ENCODE measurements around the gene SMIM41. TPM values are rescaled to one million over a fixed set of nuclear protein-coding genes. Genes with fewer than 3 reads are reported as not detected.

Gene SMIM41
- total RNA-seq, 4 donors from 2014 or later = 1.4 to 6.6 TPM; not detected in 2

DNA sequence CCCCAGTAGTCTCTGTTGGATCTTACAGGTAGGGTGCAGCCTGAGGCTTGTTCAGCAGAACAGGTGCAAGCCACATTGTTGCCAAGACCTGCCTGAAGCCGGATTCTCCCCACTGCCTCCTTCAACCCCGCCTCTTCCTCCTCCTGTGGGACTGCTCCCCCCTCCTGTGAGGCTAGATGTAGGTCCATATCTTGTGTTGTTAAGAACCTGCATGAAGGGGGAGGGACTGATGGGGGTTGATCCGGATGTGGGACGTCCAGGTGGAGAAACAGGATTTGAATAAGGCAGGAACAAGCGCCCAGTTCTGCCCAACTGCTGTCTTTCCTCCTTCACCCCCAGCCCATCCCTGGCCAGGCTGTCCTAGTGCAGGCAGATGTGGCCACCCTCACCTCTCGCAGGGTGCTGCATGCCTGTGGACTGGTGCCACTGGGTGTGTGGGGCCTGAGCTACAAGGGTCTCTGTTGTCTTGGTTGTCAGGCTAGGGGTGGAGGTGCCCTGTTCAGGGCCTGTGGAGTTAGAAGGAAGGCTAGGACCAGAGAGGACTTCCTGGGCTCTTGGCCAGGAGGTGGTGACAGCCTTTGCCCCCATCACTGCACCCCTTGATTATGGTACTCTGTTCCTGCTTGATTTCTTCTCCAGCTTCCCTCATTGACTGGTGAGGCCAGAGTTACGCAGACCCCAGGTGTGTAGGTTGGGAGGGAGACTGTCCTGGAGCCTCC is 26.9 kb upstream of the SMIM41 start:
- peak; percentile 16 to 46 for TF ChIP-seq POLR2A (IDR thresholded peaks at IDR 0.05)
- TF ChIP-seq, protein P1, sequence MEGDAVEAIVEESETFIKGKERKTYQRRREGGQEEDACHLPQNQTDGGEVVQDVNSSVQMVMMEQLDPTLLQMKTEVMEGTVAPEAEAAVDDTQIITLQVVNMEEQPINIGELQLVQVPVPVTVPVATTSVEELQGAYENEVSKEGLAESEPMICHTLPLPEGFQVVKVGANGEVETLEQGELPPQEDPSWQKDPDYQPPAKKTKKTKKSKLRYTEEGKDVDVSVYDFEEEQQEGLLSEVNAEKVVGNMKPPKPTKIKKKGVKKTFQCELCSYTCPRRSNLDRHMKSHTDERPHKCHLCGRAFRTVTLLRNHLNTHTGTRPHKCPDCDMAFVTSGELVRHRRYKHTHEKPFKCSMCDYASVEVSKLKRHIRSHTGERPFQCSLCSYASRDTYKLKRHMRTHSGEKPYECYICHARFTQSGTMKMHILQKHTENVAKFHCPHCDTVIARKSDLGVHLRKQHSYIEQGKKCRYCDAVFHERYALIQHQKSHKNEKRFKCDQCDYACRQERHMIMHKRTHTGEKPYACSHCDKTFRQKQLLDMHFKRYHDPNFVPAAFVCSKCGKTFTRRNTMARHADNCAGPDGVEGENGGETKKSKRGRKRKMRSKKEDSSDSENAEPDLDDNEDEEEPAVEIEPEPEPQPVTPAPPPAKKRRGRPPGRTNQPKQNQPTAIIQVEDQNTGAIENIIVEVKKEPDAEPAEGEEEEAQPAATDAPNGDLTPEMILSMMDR (IDR thresholded peaks at IDR 0.05) = no peak
- Histone ChIP-seq H3K27ac (peak overlapping the region; percentile 93 to 96 (median 96)), H3K36me3 (peaks cover 0 to 35% (median 0%) of the 10 kb centered on the region in 3 donors), H3K9me3 (no peaks in the 10 kb centered on the region), H3K27me3 (no peaks in the 10 kb centered on the region), H3K4me3 (peak overlapping the region; percentile 59 to 68 (median 61)), H3K4me1 (peaks cover 0 to 32% (median 11%) of the 10 kb centered on the region in 4 donors)
- DNase-seq = peak; percentile 48 to 76 (median 71)

DNA sequence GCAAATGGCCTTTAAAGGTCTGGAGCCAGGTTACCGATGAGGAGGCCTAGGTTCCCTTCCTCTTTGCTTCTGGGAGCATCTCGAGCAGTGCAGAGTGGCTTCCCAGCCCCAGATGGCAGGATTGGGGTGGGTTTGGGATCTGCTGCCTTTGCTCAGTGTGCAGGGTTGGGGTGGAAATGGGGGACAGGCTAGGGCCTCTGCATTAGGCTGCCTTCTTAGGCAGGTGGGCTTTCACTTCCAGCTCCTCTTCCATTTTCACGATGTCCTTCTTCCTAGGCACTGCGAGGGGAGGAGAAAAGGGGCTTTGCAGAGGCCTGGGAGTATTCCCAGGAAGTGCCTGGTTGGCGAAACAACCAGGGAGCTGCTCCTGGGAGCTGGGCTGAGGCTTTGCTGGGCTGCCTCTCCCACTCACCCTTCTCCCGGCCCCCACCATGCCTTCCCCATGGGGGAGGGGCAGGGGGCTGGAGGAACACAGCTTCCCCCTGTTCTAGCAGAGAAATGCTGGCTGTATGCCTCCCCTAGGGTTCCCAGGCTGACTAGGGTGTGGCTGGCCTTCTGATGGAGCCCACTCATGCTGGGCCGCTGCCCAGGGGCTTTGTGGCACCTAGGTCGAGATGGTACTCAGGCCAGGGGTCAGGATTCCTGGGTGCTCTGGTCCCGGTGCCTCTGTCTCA is 25.8 kb upstream of the SMIM41 start:
- TF ChIP-seq POLR2A (IDR thresholded peaks at IDR 0.05) = no peak
- TF ChIP-seq, protein P1 (IDR thresholded peaks at IDR 0.05) = no peak
- DNase-seq = no peak
- no peaks in the 10 kb centered on the region for H3K27me3 ChIP-seq
- H3K4me1 ChIP-seq = peaks cover 0 to 32% (median 11%) of the 10 kb centered on the region in 4 donors
- H3K36me3 ChIP-seq = peaks cover 0 to 42% (median 0%) of the 10 kb centered on the region in 3 donors
- H3K27ac ChIP-seq = peak overlapping the region in 3 of 4 donors; percentile 93 to 96 (median 95)
- H3K4me3 ChIP-seq = peak overlapping the region in 2 of 4 donors; percentile 59 to 60
- H3K9me3 ChIP-seq = no peaks in the 10 kb centered on the region

DNA sequence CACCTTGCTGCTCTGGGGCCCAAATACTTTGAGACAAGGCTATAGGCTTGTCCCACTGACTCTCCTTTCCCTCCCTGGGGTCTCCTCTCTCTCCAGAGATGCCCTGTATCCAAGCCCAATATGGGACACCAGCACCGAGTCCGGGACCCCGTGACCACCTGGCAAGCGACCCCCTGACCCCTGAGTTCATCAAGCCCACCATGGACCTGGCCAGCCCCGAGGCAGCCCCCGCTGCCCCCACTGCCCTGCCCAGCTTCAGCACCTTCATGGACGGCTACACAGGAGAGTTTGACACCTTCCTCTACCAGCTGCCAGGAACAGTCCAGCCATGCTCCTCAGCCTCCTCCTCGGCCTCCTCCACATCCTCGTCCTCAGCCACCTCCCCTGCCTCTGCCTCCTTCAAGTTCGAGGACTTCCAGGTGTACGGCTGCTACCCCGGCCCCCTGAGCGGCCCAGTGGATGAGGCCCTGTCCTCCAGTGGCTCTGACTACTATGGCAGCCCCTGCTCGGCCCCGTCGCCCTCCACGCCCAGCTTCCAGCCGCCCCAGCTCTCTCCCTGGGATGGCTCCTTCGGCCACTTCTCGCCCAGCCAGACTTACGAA is 25.2 kb upstream of the SMIM41 start:
- peak overlapping the region in 1 of 4 donors; percentile 60 for H3K4me3 ChIP-seq
- no peaks in the 10 kb centered on the region for H3K9me3 ChIP-seq
- peak overlapping the region in 1 of 4 donors; percentile 96 for H3K27ac ChIP-seq
- TF ChIP-seq, protein P1 (IDR thresholded peaks at IDR 0.05) = no peak
- no peak for TF ChIP-seq POLR2A (IDR thresholded peaks at IDR 0.05)
- no peaks in the 10 kb centered on the region for H3K27me3 ChIP-seq
- H3K4me1 ChIP-seq = peaks cover 0 to 32% (median 11%) of the 10 kb centered on the region in 4 donors
- no peak for DNase-seq
- H3K36me3 ChIP-seq = peaks cover 0 to 47% (median 0%) of the 10 kb centered on the region in 3 donors

DNA sequence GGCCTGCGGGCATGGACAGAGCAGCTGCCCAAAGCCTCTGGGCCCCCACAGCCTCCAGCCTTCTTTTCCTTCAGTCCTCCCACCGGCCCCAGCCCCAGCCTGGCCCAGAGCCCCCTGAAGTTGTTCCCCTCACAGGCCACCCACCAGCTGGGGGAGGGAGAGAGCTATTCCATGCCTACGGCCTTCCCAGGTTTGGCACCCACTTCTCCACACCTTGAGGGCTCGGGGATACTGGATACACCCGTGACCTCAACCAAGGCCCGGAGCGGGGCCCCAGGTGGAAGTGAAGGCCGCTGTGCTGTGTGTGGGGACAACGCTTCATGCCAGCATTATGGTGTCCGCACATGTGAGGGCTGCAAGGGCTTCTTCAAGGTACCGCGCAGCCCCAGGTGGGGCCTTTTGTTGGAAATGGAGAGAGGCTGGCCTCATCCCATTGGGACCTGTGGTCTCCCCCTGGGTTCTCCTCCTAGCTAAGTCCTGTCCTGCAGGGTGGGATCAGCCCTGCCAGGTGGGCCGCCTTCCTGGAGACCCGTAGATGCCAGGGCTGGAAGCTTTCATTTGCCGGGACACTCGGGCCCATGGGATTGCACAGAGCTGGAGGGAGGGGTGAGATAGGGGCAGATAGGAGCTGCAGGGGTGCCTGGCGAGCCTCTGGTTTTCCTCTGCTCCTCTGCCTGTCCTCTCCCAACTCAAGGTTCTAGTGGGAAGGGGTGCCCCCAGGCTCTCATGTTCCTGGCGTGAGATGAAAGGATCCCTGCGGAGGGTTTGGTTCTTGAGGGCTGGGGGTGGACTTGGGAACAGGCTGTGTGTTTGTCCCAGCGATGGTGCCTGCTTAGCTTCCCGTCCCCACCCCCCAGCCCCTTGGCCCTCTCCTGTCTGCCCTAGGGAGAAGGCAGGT is 24.4 kb upstream of the SMIM41 start:
- H3K27ac ChIP-seq = no peak overlapping the region
- no peak overlapping the region for H3K4me3 ChIP-seq
- H3K4me1 ChIP-seq = peaks cover 0 to 28% (median 10%) of the 10 kb centered on the region in 4 donors
- no peak for DNase-seq
- peaks cover 0 to 47% (median 0%) of the 10 kb centered on the region in 3 donors for H3K36me3 ChIP-seq
- no peaks in the 10 kb centered on the region for H3K9me3 ChIP-seq
- no peaks in the 10 kb centered on the region for H3K27me3 ChIP-seq
- TF ChIP-seq, protein P1 (IDR thresholded peaks at IDR 0.05) = no peak
- TF ChIP-seq POLR2A (IDR thresholded peaks at IDR 0.05) = no peak
